Hepatocyte (in vitro differentiated cells): ENCODE measurements around the gene KCNS3.

Experiments used
- EZH2 ChIP-seq: fragments of 200-600 bp; sonication (generic); IDR thresholded peaks from 2 replicates; pipeline ENCODE4 v1.6.1; 2016; ENCODE audit warnings: antibody characterized with exemption, mild to moderate bottlenecking, borderline replicate concordance
- EZH2phosphoT487 ChIP-seq: fragments of 200-600 bp; sonication (generic); IDR thresholded peaks from one replicate; pipeline ENCODE4 v1.6.1; 2018; ENCODE audit warnings: antibody characterized with exemption, mild to moderate bottlenecking, low read depth, moderate library complexity; ENCODE audit not compliant: unreplicated experiment, severe bottlenecking
- TF ChIP-seq, protein P1 (sequence below): fragments of 200-600 bp; sonication (generic); IDR thresholded peaks from 2 replicates; pipeline ENCODE4 v1.5.1; 2016; ENCODE audit warnings: antibody characterized with exemption, mild to moderate bottlenecking; ENCODE audit not compliant: poor library complexity

DNA sequence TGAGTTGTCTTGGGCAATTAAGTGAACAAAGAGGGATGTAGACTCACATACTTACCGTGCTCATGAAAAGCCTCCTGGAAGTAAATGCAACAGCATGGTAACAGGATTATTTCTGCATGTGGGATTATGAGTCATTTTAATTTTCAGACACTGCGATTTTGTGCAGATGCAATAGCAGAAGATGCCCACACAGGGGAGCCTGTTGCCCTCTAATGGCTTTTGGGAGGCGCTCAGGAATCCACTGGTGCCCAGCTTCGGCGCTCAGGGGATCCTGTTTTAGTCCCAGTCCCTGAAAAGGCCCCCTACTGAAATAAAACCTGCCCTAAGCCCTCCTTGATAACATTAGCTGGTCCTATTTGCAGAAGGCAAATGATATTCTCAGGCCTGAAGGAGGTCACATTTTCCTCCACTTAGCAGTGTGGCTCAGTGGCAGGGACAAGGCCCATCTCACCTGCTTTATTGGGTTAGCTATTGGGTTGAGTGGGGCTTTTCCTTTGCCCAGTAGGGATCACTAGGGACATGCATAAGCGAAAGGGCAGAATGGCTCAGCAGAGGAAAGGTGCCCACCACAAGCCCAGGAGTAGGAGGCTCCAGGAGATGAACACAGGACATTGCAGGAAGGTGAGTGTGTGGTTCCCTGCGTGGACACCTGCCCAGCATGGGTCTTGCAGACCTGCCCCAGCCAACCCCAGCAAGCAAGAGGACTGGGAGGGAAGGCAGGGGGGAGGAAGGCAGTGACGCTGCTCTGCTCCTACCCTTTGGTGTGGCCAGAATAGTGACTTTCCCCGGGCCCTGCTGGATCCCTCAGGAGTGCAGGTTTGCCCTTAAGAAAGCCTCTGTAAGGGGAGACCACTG lies 26.5 kb upstream of the KCNS3 start:
- TF ChIP-seq, protein P1, sequence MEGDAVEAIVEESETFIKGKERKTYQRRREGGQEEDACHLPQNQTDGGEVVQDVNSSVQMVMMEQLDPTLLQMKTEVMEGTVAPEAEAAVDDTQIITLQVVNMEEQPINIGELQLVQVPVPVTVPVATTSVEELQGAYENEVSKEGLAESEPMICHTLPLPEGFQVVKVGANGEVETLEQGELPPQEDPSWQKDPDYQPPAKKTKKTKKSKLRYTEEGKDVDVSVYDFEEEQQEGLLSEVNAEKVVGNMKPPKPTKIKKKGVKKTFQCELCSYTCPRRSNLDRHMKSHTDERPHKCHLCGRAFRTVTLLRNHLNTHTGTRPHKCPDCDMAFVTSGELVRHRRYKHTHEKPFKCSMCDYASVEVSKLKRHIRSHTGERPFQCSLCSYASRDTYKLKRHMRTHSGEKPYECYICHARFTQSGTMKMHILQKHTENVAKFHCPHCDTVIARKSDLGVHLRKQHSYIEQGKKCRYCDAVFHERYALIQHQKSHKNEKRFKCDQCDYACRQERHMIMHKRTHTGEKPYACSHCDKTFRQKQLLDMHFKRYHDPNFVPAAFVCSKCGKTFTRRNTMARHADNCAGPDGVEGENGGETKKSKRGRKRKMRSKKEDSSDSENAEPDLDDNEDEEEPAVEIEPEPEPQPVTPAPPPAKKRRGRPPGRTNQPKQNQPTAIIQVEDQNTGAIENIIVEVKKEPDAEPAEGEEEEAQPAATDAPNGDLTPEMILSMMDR = peak; percentile 94
- TF ChIP-seq EZH2 (no peak), EZH2phosphoT487 (no peak)
